AG10803 (cell line): Measurements from ENCODE around the gene CD63.

Experiments used
- DNase-seq: peaks from one replicate; pipeline ENCODE4 v3.0.0; 2010; ENCODE audit warnings: low read depth
- H3K4me3 ChIP-seq: 2 replicates; pipeline ENCODE4 v1.5.1; 2011; ENCODE audit warnings: mild to moderate bottlenecking, low read length, control low read depth
- CTCF ChIP-seq: conservative IDR thresholded peaks from 2 replicates; pipeline ENCODE4 v1.5.1; 2011; ENCODE audit warnings: mild to moderate bottlenecking, low read length, control low read depth, inconsistent platforms

The CD63 gene

GRCh38 chr12:55757701-55758100, 28.9 kb upstream of the CD63 start:
- no peak for DNase-seq
- no peak overlapping the region for H3K4me3 ChIP-seq
- no peak for TF ChIP-seq CTCF

- H3K4me3 ChIP-seq, result no peak overlapping the region
- no peak for TF ChIP-seq CTCF
Observed at GRCh38 chr12:55755246-55755645, 26.4 kb upstream of the CD63 start.

GRCh38 chr12:55748230-55748993, 19.6 kb upstream of the CD63 start:
- no peak for TF ChIP-seq CTCF
- DNase-seq, result no peak
- no peak overlapping the region for H3K4me3 ChIP-seq

More at GRCh38 chr12:55755246-55755645, 26.4 kb upstream of the CD63 start:
- peak; percentile 29 for DNase-seq

GRCh38 chr12:55746913-55747231, 18.1 kb upstream of the CD63 start:
- TF ChIP-seq CTCF, result no peak
- no peak overlapping the region for H3K4me3 ChIP-seq
- DNase-seq, result no peak

- DNase-seq, result no peak
- no peak overlapping the region for H3K4me3 ChIP-seq
- no peak for TF ChIP-seq CTCF
Observed at GRCh38 chr12:55746174-55746912, 17.5 kb upstream of the CD63 start.

GRCh38 chr12:55745361-55746173, 16.8 kb upstream of the CD63 start:
- H3K4me3 ChIP-seq, result peak overlapping the region; percentile 15; the same call in 1 of the 2 replicates
- TF ChIP-seq CTCF, result no peak
- DNase-seq, result no peak
